CD8-positive, alpha-beta memory T cell (primary cell): ENCODE data around the gene RINL. TPM values are rescaled to one million over a fixed set of nuclear protein-coding genes. Genes with fewer than 3 reads are reported as not detected.

Experiments
- CTCF ChIA-PET: fragments of 350-600 bp; sonication (Branson Sonifier 250); formaldehyde crosslinking; loops from one replicate; lab custom pipeline; 2021; ENCODE audit warnings: antibody characterized with exemption; lab: Charles Lee
- POLR2A ChIA-PET: fragments of 350-600 bp; sonication (Branson Sonifier 250); formaldehyde crosslinking; loops from one replicate; lab custom pipeline; 2021; ENCODE audit warnings: antibody characterized with exemption; lab: Charles Lee
- DNase-seq, 5 donors: peaks; one replicate each; pipeline versions ENCODE4 v3.0.0 to v3.0.0-alpha.2; 2020 to 2022; ENCODE audit warnings: mixed read lengths in 1 of 5
- H3K27ac ChIP-seq: one replicate; pipeline ENCODE4 v1.7.0; 2013; ENCODE audit warnings: low read depth, mild to moderate bottlenecking, low read length, moderate library complexity
- H3K27me3 ChIP-seq: 2 replicates; pipeline ENCODE4 v1.7.0; 2013; ENCODE audit warnings: low read length, mild to moderate bottlenecking; ENCODE audit not compliant: insufficient read depth, poor library complexity, severe bottlenecking
- H3K36me3 ChIP-seq: 2 replicates; pipeline ENCODE4 v1.7.0; 2013; ENCODE audit warnings: mild to moderate bottlenecking, low read length, moderate library complexity; ENCODE audit not compliant: insufficient read depth
- H3K4me1 ChIP-seq: 2 replicates; pipeline ENCODE4 v1.7.0; 2013; ENCODE audit warnings: mild to moderate bottlenecking, low read length, moderate library complexity; ENCODE audit not compliant: insufficient read depth
- H3K4me3 ChIP-seq: 2 replicates; pipeline ENCODE4 v1.7.0; 2013; ENCODE audit warnings: mild to moderate bottlenecking, low read length
- H3K9me3 ChIP-seq: 2 replicates; pipeline ENCODE4 v1.7.0; 2013; ENCODE audit warnings: mild to moderate bottlenecking, low read length
- H3K27ac Mint-ChIP-seq, 8 donors: one replicate each; pipeline ENCODE4 v1.8.0; 2020 to 2021; ENCODE audit warnings: mixed read lengths in 8 of 8, mild to moderate bottlenecking in 6 of 8, inconsistent platforms in 3 of 8, moderate library complexity in 3 of 8
- H3K27me3 Mint-ChIP-seq, 2 donors: one replicate each; pipeline ENCODE4 v1.8.0; 2020 to 2021; ENCODE audit warnings: mixed read lengths in 2 of 2, mild to moderate bottlenecking in 1 of 2, moderate library complexity in 1 of 2
- H3K36me3 Mint-ChIP-seq, 3 donors: one replicate each; pipeline ENCODE4 v1.8.0; 2020 to 2021; ENCODE audit warnings: mixed read lengths in 3 of 3, inconsistent platforms in 1 of 3, mild to moderate bottlenecking in 1 of 3
- H3K4me1 Mint-ChIP-seq, 3 donors: one replicate each; pipeline ENCODE4 v1.8.0; 2020 to 2021; ENCODE audit warnings: mixed read lengths in 3 of 3, inconsistent platforms in 1 of 3, mild to moderate bottlenecking in 1 of 3
- H3K4me3 Mint-ChIP-seq, 7 donors: one replicate each; pipeline ENCODE4 v1.8.0; 2020 to 2021; ENCODE audit warnings: mixed read lengths in 7 of 7, mild to moderate bottlenecking in 6 of 7, moderate library complexity in 4 of 7, inconsistent platforms in 2 of 7
- H3K9me3 Mint-ChIP-seq, 5 donors: one replicate each; pipeline ENCODE4 v1.8.0; 2020 to 2022; ENCODE audit warnings: mixed read lengths in 5 of 5, mild to moderate bottlenecking in 3 of 5, moderate library complexity in 2 of 5, inconsistent platforms in 1 of 5
- polyA plus RNA-seq: library from polyadenylated mRNA; unstranded; fragments of 300-500 nt; fragmentation: Illumina TruSeq; gene quantifications from one replicate; pipeline ENCODE4 v1.2.3, GENCODE V29; 2021
- total RNA-seq, 2 experiments: library from RNA; stranded (reverse); gene quantifications; one replicate each; pipeline ENCODE4 v1.2.3, GENCODE V29; 2021

The RINL gene
- total and polyA plus RNA-seq, 3 experiments from 2014 or later = 42.6 to 85.4 (median 82.3) TPM

GRCh38 chr19:38840583-38840968 is 37.5 kb downstream of the RINL start:
- Mint-ChIP-seq H3K4me1 (peaks cover 46 to 62% (median 47%) of the 10 kb centered on the region in 3 donors), H3K27ac (peak overlapping the region in 6 of 8 donors; percentile 70 to 93 (median 87)), H3K9me3 (peaks cover 0 to 4% (median 2%) of the 10 kb centered on the region in 5 donors), H3K27me3 (peaks cover 0 to 10% of the 10 kb centered on the region in 2 donors), H3K4me3 (peak overlapping the region in 2 of 7 donors; percentile 66 to 67), H3K36me3 (peaks cover 37 to 98% (median 38%) of the 10 kb centered on the region in 3 donors)
- Histone ChIP-seq H3K27ac (no peak overlapping the region), H3K4me1 (peaks cover 51% of the 10 kb centered on the region), H3K4me3 (no peak overlapping the region), H3K27me3 (no peaks in the 10 kb centered on the region), H3K36me3 (peaks cover 86% of the 10 kb centered on the region), H3K9me3 (no peaks in the 10 kb centered on the region)
- no peak for DNase-seq
- CTCF ChIA-PET = interaction anchor here (0.9 to 1.1 kb wide), 2 partner anchors 9 to 90 kb away, joined by 3 to 4 read pairs; partner anchors contain the start of genes HNRNPL, MRPS12 and SARS2
- POLR2A ChIA-PET = interaction anchor here (1.1 to 1.3 kb wide), 2 partner anchors 8 to 26 kb away, joined by 3 read pairs; no protein-coding TSS in a partner anchor

GRCh38 chr19:38839816-38840582 is 38.1 kb downstream of the RINL start:
- DNase-seq = no peak
- no peaks in the 10 kb centered on the region for H3K9me3 ChIP-seq
- Mint-ChIP-seq H3K36me3 (peaks cover 33 to 97% (median 33%) of the 10 kb centered on the region in 3 donors), H3K27me3 (peaks cover 0 to 10% of the 10 kb centered on the region in 2 donors), H3K4me3 (peak overlapping the region in 1 of 7 donors; percentile 32), H3K27ac (peak overlapping the region in 4 of 8 donors; percentile 32 to 87 (median 57)), H3K9me3 (peaks cover 0 to 4% (median 2%) of the 10 kb centered on the region in 5 donors), H3K4me1 (peaks cover 41 to 57% (median 42%) of the 10 kb centered on the region in 3 donors)
- POLR2A ChIA-PET = interaction anchor here (0.6 to 1.3 kb wide), 5 partner anchors 9 to 105 kb away, joined by 3 to 5 read pairs (median 3); no protein-coding TSS in a partner anchor
- H3K27me3 ChIP-seq = no peaks in the 10 kb centered on the region
- peaks cover 82% of the 10 kb centered on the region for H3K36me3 ChIP-seq
- H3K4me1 ChIP-seq = peaks cover 46% of the 10 kb centered on the region
- H3K27ac ChIP-seq = no peak overlapping the region
- CTCF ChIA-PET = interaction anchor here (0.9 to 1.1 kb wide), 2 partner anchors 9 to 90 kb away, joined by 3 to 4 read pairs; partner anchors contain the start of genes HNRNPL, MRPS12 and SARS2
- H3K4me3 ChIP-seq = no peak overlapping the region

GRCh38 chr19:38838986-38839761 is 38.9 kb downstream of the RINL start:
- H3K27ac ChIP-seq = no peak overlapping the region
- Mint-ChIP-seq H3K4me3 (peak overlapping the region in 1 of 7 donors; percentile 38), H3K27ac (peak overlapping the region in 6 of 8 donors; percentile 17 to 95 (median 75)), H3K36me3 (peaks cover 29 to 91% (median 30%) of the 10 kb centered on the region in 3 donors), H3K4me1 (peaks cover 36 to 52% (median 37%) of the 10 kb centered on the region in 3 donors), H3K27me3 (peaks cover 0 to 10% of the 10 kb centered on the region in 2 donors), H3K9me3 (peaks cover 0 to 4% (median 2%) of the 10 kb centered on the region in 5 donors)
- POLR2A ChIA-PET = interaction anchor here (0.6 to 0.7 kb wide), 3 partner anchors 8 to 104 kb away, joined by 3 to 5 read pairs (median 3); no protein-coding TSS in a partner anchor
- H3K36me3 ChIP-seq = peaks cover 74% of the 10 kb centered on the region
- no peak overlapping the region for H3K4me3 ChIP-seq
- H3K4me1 ChIP-seq = peaks cover 38% of the 10 kb centered on the region
- H3K9me3 ChIP-seq = no peaks in the 10 kb centered on the region
- H3K27me3 ChIP-seq = no peaks in the 10 kb centered on the region
- DNase-seq = no peak
- CTCF ChIA-PET = no interaction called here

GRCh38 chr19:38838208-38838985 is 39.7 kb downstream of the RINL start:
- H3K4me1 ChIP-seq = peaks cover 30% of the 10 kb centered on the region
- peaks cover 66% of the 10 kb centered on the region for H3K36me3 ChIP-seq
- no peak overlapping the region for H3K27ac ChIP-seq
- DNase-seq = no peak
- peaks cover 0 to 4% (median 2%) of the 10 kb centered on the region in 5 donors for H3K9me3 Mint-ChIP-seq
- H3K27ac Mint-ChIP-seq = peak overlapping the region in 4 of 8 donors; percentile 17 to 95 (median 82)
- H3K4me1 Mint-ChIP-seq = peaks cover 28 to 47% (median 29%) of the 10 kb centered on the region in 3 donors
- no peak overlapping the region for H3K4me3 Mint-ChIP-seq
- no peak overlapping the region for H3K4me3 ChIP-seq
- H3K27me3 Mint-ChIP-seq = peaks cover 0 to 10% of the 10 kb centered on the region in 2 donors
- H3K9me3 ChIP-seq = no peaks in the 10 kb centered on the region
- no peaks in the 10 kb centered on the region for H3K27me3 ChIP-seq
- CTCF ChIA-PET = interaction anchor here (1.3 kb wide), 1 partner anchor 48 kb away, joined by 3 read pairs; no protein-coding TSS in a partner anchor
- POLR2A ChIA-PET = no interaction called here
- peaks cover 23 to 83% (median 25%) of the 10 kb centered on the region in 3 donors for H3K36me3 Mint-ChIP-seq

- Mint-ChIP-seq H3K36me3 (peaks cover 23 to 76% (median 25%) of the 10 kb centered on the region in 3 donors), H3K27me3 (peaks cover 0 to 10% of the 10 kb centered on the region in 2 donors), H3K27ac (peak overlapping the region in 2 of 8 donors; percentile 80 to 82), H3K4me1 (peaks cover 21 to 43% (median 22%) of the 10 kb centered on the region in 3 donors), H3K4me3 (no peak overlapping the region), H3K9me3 (peaks cover 0 to 4% (median 2%) of the 10 kb centered on the region in 5 donors)
- no peak overlapping the region for H3K4me3 ChIP-seq
- peaks cover 23% of the 10 kb centered on the region for H3K4me1 ChIP-seq
- no peak for DNase-seq
- H3K27me3 ChIP-seq = no peaks in the 10 kb centered on the region
- peaks cover 59% of the 10 kb centered on the region for H3K36me3 ChIP-seq
- no peaks in the 10 kb centered on the region for H3K9me3 ChIP-seq
- CTCF ChIA-PET = interaction anchor here (0.8 to 1.3 kb wide), 3 partner anchors 12 to 93 kb away, joined by 3 read pairs; partner anchors contain the start of genes MRPS12 and SARS2
- H3K27ac ChIP-seq = no peak overlapping the region
- POLR2A ChIA-PET = interaction anchor here (0.6 kb wide), 1 partner anchor 26 kb away, joined by 6 read pairs; no protein-coding TSS in a partner anchor
Measured at GRCh38 chr19:38837656-38838121, 40.4 kb downstream of the RINL start.

- peaks cover 23% of the 10 kb centered on the region for H3K4me1 ChIP-seq
- POLR2A ChIA-PET = interaction anchor here (0.6 kb wide), 1 partner anchor 26 kb away, joined by 6 read pairs; no protein-coding TSS in a partner anchor
- peak overlapping the region in 2 of 8 donors; percentile 73 to 80 for H3K27ac Mint-ChIP-seq
- no peaks in the 10 kb centered on the region for H3K27me3 ChIP-seq
- no peak overlapping the region for H3K27ac ChIP-seq
- peak in 1 of 5 donors; percentile 16 for DNase-seq
- H3K36me3 ChIP-seq = peaks cover 57% of the 10 kb centered on the region
- H3K9me3 Mint-ChIP-seq = peaks cover 0 to 2% (median 2%) of the 10 kb centered on the region in 5 donors
- peaks cover 0 to 7% of the 10 kb centered on the region in 2 donors for H3K27me3 Mint-ChIP-seq
- peaks cover 17 to 70% (median 20%) of the 10 kb centered on the region in 3 donors for H3K36me3 Mint-ChIP-seq
- peaks cover 18 to 41% (median 18%) of the 10 kb centered on the region in 3 donors for H3K4me1 Mint-ChIP-seq
- no peak overlapping the region for H3K4me3 ChIP-seq
- no peaks in the 10 kb centered on the region for H3K9me3 ChIP-seq
- CTCF ChIA-PET = interaction anchor here (0.8 to 1.3 kb wide), 3 partner anchors 12 to 93 kb away, joined by 3 read pairs; partner anchors contain the start of genes MRPS12 and SARS2
- peak overlapping the region in 1 of 7 donors; percentile 50 for H3K4me3 Mint-ChIP-seq
Measured at GRCh38 chr19:38836983-38837626, 41.0 kb downstream of the RINL start.
